ENCODE data around the gene FIP1L1. TPM values are rescaled to one million over a fixed set of nuclear protein-coding genes. Genes with fewer than 3 reads are reported as not detected.

FIP1L1 gene
- total RNA-seq, 1 experiment from 2014 or later: 68.0 TPM

- no peaks in the 10 kb centered on the region for H3K79me1 ChIP-seq (ENCODE audit: insufficient read depth, low read depth, low read length, poor library complexity, severe bottlenecking)
- no peak overlapping the region for H2AFZ ChIP-seq (ENCODE audit: low read length)
- no peaks in the 10 kb centered on the region for H3K27me3 ChIP-seq (ENCODE audit: insufficient read depth, low read length)
- peaks cover 7% of the 10 kb centered on the region for H3K23me2 ChIP-seq (ENCODE audit: insufficient read length, low read depth, low read length, poor library complexity, severe bottlenecking)
- H3K18ac ChIP-seq (ENCODE audit: insufficient read length, low read depth, low read length): no peak overlapping the region
- H3K9ac ChIP-seq (ENCODE audit: extremely low read depth, insufficient read length, low read length): no peak overlapping the region
- H3K9me3 ChIP-seq (ENCODE audit: control insufficient read depth, low read depth, low read length): no peaks in the 10 kb centered on the region
- no peak overlapping the region for H3K56ac ChIP-seq (ENCODE audit: insufficient read length, low read depth, low read length)
- WGBS (ENCODE audit: extremely low coverage, insufficient read length, low lambda C conversion rate): no CpG with 5 or more reads among the region's 3 CpGs
- H3K4ac ChIP-seq (ENCODE audit: low read depth, low read length): no peak overlapping the region
- H3K4me2 ChIP-seq (ENCODE audit: insufficient read depth, insufficient read length, low read length): peak overlapping the region; percentile 83
- no peak overlapping the region for H2BK120ac ChIP-seq (ENCODE audit: low read depth, low read length, poor library complexity, severe bottlenecking)
- no peak overlapping the region for H2BK20ac ChIP-seq (ENCODE audit: low read depth, low read length, poor library complexity, severe bottlenecking)
- H4K91ac ChIP-seq (ENCODE audit: insufficient read length, low read depth, low read length): no peak overlapping the region
- no peaks in the 10 kb centered on the region; the same call in 1 of the 2 replicates for H3K79me2 ChIP-seq (ENCODE audit: insufficient read depth, low read length)
- no peak overlapping the region for H2BK12ac ChIP-seq (ENCODE audit: insufficient read length, low read depth, low read length)
- no peak overlapping the region for H3T11ph ChIP-seq (ENCODE audit: low read length)
- no peak overlapping the region for H3K14ac ChIP-seq (ENCODE audit: insufficient read depth, low read length)
- H4K8ac ChIP-seq (replicated peaks; ENCODE audit: insufficient read length, low read depth, low read length): no peak overlapping the region
- TF ChIP-seq CTCF (conservative IDR thresholded peaks at IDR 0.05): no peak
- H3K4me1 Mint-ChIP-seq: peaks cover 20 to 22% of the 10 kb centered on the region in 2 experiments
- no peak overlapping the region for H2BK15ac ChIP-seq (ENCODE audit: low read depth, low read length)
- peaks cover 35% of the 10 kb centered on the region for H3K27me3 Mint-ChIP-seq (ENCODE audit: low read depth)
- no peaks in the 10 kb centered on the region for H3K4me1 ChIP-seq (ENCODE audit: insufficient read depth, low read length)
- H3K4me3 Mint-ChIP-seq: peak overlapping the region; percentile 89 to 94
- no peak overlapping the region for H2AK5ac ChIP-seq (ENCODE audit: insufficient read length, low read length)
- no peak overlapping the region for H3K27ac Mint-ChIP-seq
- H3K36me3 Mint-ChIP-seq (ENCODE audit: insufficient read depth in 1 of 3, low read depth in 3 of 3): no peaks in the 10 kb centered on the region; a peak in 1 of 7 replicates
- H3K23ac ChIP-seq (ENCODE audit: insufficient read length, low read depth, low read length): no peak overlapping the region
- H4K20me1 ChIP-seq (ENCODE audit: control insufficient read depth, insufficient read depth, insufficient read length): no peaks in the 10 kb centered on the region
- no peak for DNase-seq
- H4K5ac ChIP-seq (ENCODE audit: insufficient read length, low read depth, low read length): no peak overlapping the region
- H3K9me3 Mint-ChIP-seq: peaks cover 4 to 7% of the 10 kb centered on the region in 2 experiments; a peak in 2 of 5 replicates
- H3K27ac ChIP-seq (ENCODE audit: insufficient read length, low read depth, low read length): no peak overlapping the region
- H2BK5ac ChIP-seq (ENCODE audit: insufficient read length, low read length): no peak overlapping the region
Measured at GRCh38 chr4:53364624-53365023, 12.8 kb upstream of the FIP1L1 start.

All from H9 (cell line).